DMS153 treated with DMSO at 0.1 percent for 48 hours (cell line): ENCODE measurements around the gene SCT.

Source experiments
- DNase-seq: peaks from one replicate; lab custom pipeline; 2025; ENCODE audit not compliant: unreplicated experiment; lab: John Stamatoyannopoulos, UW

Gene SCT

DNA sequence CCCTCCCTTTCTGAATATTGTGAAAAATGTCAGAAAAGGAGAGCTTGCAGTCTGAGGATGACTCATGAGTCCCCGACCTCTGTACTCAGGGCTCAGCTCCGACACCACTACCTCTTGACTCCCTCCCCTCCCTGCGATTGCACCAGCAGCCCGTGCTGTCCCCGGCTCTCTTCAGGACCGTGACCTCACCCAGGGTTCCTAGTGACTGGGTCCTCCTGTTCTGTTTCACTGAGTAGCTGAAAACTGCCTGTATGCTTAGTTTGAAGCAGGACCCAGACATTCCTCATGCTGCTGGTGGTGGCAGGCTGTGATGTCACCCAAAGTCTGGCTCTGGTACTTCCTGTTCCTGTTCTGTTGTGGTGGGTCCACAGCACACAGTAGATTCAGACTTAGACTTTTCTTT, 39.0 kb downstream of the SCT start:
- DNase-seq, result no peak

DNA sequence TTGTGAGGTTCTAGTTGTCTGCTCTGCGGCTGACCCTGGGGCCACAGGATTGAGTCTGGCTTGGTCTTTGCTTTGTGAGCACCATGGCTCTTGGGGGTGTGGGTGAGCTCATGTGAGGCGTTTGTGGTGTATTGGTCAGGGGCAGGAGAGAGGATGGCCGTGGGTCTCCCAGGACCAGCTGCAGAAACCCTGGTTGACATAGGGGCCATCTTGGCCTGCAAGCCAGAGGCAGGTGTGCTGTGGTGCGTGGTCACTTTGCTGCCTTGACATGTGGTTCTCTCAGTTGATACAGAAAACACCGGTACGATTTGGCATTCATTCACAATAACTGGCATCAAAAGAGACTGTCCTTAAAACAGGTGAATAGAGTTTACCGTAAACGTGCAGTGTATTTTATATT, 39.4 kb downstream of the SCT start:
- no peak for DNase-seq

DNA sequence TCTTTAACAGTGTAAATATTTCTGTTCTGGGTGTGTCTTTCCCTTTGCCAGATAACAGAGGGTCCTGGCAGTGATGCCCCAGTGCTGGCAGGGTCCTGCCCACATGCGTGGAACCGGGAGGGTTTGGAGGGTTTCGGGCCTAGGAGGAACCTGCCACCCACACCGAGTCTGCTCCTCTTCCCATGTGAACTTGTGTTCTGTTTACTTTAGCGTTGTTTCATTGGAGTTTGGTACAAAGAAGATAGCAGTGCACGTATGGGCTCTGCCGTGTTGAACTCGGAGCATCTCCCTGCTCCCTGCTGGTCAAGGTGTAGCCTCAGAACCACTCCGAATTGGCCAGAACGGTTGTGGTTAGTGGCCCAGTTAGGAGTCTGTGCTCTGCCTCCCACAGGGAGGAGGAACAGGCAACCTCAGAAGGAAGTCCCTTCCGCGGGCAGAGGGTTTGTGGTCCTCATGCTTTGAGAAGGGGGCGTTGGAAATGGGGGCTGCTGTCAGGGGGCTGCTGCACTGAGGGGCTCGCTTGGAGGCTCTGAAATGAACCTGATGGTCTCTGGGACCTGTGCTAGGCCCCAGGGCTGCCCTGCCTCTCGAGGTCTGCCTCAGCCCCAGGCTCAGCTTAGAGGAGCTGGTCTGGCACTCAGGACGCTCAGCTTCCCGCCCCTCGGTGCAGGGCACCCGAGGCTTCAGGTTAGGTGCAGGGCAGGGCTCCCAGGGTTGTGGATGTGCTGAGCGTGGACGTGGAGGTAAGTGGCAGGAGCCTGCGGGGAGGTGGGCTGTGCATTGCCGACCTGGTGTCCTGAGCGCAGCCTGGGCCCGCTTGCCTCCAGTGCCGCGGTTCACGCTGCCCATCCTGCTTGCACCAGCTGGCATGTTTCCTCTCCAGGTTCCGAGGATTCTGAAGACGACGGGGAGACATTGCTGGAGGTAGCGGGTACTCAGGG, 40.3 kb downstream of the SCT start:
- no peak for DNase-seq

DNA sequence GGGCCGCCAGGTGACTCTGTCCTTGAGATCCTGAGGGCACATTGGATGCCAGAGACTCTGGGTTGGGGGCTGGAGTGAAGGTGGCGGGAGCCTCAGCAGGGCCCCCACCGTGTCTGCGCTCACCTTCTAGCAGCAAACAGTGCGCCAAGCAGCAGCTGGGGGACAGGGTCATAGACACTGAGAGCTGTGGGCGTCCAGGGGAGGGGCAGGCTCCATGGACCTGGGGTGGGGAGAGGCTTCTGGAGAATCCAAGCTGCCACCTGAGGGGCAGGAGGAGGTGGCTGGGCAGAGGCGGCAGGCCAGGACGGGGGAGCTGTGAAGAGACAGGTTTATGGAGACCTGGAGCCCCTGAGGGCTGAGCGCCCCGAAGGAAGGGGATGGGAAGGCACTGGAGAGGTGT, 42.7 kb downstream of the SCT start:
- no peak for DNase-seq

DNA sequence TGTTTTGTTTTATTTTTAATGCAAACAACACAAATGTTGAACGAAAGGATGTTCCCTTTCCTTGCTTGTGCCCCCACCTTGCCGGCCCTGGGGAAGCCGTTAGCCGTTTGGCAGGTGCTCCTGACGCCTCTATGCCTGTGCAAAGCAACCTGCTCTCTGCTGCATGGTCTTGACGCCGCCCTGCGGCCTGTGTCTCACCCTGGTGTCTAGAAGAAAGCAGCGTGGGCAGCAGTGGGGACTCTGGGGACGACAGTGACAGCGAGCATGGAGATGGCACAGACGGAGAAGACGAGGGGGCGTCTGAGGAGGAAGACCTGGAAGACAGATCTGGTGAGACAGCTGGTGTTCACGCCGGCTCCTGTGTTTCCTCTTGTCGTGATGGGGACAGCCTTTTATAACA, 45.2 kb downstream of the SCT start:
- no peak for DNase-seq

DNA sequence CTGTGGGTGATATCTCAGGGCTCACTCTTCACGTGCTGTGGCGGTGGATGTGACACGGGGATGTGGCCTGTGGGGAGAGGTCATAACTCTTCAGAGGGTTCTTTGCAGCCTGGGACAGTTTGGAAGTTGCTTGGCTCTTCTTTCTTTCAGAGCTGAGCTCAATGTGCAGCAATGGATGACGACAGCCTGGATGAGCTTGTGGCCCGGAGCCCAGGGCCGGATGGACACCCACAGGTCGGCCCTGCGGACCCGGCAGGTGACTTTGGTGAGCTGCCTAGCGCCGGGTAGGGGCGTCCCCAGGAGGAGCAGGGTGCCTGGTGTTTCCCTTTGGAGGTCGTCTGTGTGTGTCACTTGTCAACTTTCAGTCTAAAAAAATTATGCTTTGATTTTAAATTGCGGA, 45.6 kb downstream of the SCT start:
- DNase-seq, result no peak

DNA sequence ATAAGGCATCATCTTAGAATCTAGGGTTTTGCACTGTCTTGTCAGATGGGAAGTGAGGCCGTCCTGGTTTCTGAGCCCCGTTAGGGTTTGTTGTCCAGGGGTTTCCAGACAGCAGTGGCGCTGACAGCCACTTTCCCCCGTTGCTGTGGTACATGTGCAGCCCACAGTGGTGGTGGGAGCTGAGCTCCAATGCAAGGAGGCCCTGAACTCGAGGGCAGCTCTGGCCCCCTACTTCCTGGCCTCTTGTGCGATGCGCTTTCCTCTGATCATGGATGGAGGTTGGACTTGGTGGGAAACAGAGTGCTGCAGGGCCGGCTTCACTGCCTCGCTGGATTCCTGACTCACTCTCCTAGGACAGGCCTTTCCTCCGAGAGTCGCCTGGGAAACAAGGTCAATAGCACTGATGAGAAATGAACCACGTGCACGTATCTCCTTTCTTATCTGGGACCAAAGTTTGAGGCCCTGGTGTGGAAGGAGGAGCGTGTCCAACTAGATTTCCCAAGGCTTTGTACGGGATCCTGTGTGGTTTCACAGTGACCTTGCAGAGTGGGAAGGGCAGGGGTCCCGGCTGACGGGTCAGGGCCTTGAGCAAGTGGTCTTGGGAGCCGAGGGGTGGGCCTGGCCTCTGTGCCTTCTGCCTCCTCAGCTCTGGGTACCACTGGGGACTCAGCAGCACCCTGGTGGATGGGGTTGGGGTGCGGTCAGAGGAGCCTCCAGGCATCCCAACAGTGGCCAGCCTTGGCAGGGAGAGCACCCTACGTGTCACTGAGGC, 47.0 kb downstream of the SCT start:
- no peak for DNase-seq

DNA sequence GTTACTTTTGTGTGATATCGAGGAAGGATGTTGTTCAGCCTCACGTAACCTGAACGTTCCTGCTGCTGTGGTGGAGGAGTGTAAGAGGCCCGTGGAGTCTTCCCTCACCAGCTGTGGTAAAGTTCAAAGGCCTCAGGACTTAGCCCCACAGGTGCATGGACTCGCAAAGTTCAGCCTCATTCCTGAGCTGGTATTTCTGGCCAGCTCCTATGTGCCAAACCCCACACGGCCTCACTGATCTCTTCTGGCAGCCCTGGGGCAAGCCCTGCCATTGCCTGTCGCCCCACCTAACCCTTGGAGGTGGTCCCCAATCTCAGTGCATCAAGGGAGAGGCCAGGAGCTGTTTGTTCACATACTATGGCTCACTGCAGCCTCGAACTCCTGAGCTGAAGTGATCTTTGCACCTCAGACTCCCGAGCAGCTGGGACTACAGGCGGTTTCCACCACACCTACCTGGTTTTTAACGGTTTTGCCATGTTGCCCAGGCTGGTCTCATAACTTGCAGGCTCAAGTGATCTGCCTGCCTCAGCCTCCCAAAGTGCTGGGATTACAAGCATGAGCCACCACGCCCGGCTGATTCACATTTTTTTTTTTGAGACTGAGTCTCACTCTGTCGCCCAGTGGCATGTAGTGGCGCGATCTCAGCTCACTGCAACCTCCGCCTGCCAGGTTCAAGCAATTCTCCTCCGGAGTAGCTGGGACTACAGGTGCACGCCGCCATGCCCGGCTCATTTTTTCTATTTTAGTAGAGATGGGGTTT, 48.5 kb downstream of the SCT start:
- DNase-seq, result no peak

DNA sequence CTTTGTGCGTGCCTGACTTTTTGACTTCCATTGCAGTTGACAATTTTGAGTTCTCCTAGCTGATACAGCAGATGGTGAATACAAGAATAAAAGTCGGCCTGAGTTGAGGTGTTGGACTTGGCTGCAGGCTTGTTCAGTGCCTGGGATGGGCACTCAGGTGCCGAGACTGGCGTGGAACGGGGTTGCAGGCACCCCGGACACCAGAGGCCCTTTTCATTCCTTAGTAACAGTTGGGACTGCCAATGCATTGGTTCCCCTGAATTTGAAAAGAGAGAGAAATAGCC, 49.4 kb downstream of the SCT start:
- DNase-seq, result no peak

DNA sequence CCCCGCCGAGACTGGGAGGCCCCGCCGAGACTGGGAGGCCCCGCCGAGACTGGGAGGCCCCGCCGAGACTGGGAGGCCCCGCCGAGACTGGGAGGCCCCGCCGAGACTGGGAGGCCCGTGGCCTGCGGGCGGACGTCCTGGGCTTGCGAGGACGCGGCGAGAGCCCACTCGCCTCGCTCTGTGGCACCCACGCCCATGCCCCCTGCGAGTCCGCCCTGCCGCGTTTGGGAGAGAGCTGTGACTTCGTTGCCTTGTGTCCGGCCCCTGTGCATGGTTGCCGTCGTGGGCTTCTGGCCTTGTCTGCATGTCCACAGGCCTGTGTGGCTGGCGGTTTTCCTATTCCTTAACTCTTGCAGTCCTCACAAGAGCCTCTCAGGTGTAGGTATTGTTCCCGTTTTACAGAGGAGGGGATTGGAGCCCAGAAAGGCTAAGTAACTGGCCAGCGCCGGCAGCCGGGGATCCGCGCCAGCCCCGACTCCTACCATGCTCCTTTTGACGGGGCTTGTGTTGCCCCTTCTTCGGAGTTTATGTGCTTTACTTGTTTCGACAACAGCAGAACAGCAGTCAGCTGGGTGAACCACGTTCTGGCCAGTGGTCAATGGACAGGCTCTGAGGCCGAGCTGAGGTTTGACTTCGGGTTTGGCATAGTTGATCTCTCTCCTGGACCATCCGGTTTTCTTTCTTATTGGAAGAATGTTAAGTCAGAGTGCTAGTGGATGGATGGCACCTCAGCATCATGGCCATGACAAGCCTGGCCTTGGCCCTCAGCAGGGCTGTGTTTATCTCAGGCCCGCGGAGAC, 50.0 kb downstream of the SCT start:
- no peak for DNase-seq
